ENCODE results near the gene TBX18. TPM values are rescaled to one million over a fixed set of nuclear protein-coding genes. Genes with fewer than 3 reads are reported as not detected.

Gene TBX18
- total RNA-seq, 4 donors from 2014 or later: 0.62 to 4.2 (median 2.7) TPM

DNA sequence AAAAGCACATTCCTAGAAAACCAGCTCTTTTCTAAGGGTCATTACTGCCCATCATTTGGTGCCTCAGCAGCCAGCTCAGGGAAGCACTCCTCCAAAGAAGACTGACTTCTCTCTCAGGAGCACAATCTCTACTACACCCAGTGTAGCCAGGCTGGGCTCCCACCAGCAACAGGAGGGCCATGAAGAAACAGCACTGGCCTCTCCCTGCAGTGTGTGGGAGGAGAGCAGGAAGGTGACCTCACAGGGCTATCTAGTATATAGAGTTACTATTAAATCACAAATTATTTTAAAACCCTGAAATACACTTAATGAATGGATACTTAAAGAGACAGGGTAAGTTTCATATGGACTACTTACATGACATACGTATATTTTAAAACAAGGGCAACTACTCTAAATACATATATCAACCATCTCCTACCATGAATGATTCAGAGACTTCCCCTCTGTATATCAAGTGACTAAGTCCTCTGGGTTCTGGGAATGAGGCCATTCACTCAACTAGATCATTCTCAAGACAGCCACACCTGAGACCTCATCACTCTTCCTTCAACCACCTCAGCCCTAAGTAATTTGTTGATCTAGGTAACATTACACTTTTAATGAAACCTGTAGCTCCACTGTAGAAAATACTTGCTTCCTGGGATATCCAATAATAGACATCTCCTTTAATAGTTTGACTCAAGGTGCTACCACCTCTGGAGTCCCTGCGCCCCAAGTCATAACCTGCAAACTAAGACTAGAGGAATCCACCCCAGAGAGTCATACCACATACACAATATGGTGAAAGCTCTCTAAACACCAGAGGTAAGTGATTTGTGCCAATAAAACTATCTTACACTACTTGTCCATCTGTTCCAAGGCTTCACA lies 25.2 kb downstream of the TBX18 start:
- no peaks in the 10 kb centered on the region for H3K9me3 ChIP-seq
- DNase-seq (ENCODE audit: low spot score in 2 of 2): no peak
- H3K27ac ChIP-seq: no peak overlapping the region
- no peak overlapping the region for H3K4me3 ChIP-seq
- no peaks in the 10 kb centered on the region for H3K4me1 ChIP-seq
- TF ChIP-seq POLR2A (IDR thresholded peaks at IDR 0.05) (no peak), EP300 (IDR thresholded peaks at IDR 0.05) (no peak), POLR2AphosphoS5 (IDR thresholded peaks at IDR 0.05) (no peak)
- TF ChIP-seq, protein P1, sequence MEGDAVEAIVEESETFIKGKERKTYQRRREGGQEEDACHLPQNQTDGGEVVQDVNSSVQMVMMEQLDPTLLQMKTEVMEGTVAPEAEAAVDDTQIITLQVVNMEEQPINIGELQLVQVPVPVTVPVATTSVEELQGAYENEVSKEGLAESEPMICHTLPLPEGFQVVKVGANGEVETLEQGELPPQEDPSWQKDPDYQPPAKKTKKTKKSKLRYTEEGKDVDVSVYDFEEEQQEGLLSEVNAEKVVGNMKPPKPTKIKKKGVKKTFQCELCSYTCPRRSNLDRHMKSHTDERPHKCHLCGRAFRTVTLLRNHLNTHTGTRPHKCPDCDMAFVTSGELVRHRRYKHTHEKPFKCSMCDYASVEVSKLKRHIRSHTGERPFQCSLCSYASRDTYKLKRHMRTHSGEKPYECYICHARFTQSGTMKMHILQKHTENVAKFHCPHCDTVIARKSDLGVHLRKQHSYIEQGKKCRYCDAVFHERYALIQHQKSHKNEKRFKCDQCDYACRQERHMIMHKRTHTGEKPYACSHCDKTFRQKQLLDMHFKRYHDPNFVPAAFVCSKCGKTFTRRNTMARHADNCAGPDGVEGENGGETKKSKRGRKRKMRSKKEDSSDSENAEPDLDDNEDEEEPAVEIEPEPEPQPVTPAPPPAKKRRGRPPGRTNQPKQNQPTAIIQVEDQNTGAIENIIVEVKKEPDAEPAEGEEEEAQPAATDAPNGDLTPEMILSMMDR (IDR thresholded peaks at IDR 0.05): no peak
- H3K27me3 ChIP-seq: no peaks in the 10 kb centered on the region
- peaks cover 9% of the 10 kb centered on the region for H3K36me3 ChIP-seq
- 94% methylated on average over 2 of the region's 2 CpGs for WGBS

DNA sequence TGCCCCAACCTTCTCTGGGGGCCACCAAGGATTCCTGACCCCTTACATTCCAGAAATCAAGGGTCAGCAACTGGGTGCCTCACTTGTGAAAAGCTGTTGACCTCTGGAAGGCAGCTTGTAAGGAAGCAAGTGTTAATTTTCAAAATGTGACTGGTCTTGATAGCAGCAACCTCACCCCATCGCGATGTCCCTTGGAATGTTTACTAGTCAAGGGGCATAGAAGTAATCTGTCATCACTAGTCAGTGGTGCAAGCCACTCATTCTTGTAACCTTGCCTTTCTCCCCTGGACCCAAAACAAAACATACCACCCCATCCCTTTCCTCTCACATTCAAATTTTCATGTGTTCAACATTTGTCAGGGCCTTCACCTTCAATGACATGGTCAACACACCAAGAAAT lies 30.5 kb downstream of the TBX18 start:
- Histone ChIP-seq H3K27ac (no peak overlapping the region), H3K4me3 (no peak overlapping the region), H3K27me3 (no peaks in the 10 kb centered on the region), H3K36me3 (peaks cover 6% of the 10 kb centered on the region), H3K9me3 (no peaks in the 10 kb centered on the region), H3K4me1 (no peaks in the 10 kb centered on the region)
- no peak for TF ChIP-seq POLR2A (IDR thresholded peaks at IDR 0.05)
- TF ChIP-seq EP300 (IDR thresholded peaks at IDR 0.05): no peak
- TF ChIP-seq, protein P1 (IDR thresholded peaks at IDR 0.05): no peak
- TF ChIP-seq POLR2AphosphoS5 (IDR thresholded peaks at IDR 0.05): no peak
- 85% methylated on average over 2 of the region's 2 CpGs for WGBS
- DNase-seq (ENCODE audit: low spot score in 2 of 2): no peak

GRCh38 chr6:84731901-84732300 lies 32.5 kb downstream of the TBX18 start:
- no peak overlapping the region for H3K4me3 ChIP-seq
- H3K9me3 ChIP-seq: no peaks in the 10 kb centered on the region
- no peaks in the 10 kb centered on the region for H3K36me3 ChIP-seq
- no peak overlapping the region for H3K27ac ChIP-seq
- DNase-seq (ENCODE audit: low spot score in 2 of 2): no peak
- H3K27me3 ChIP-seq: no peaks in the 10 kb centered on the region
- H3K4me1 ChIP-seq: no peaks in the 10 kb centered on the region
- no peak for TF ChIP-seq POLR2AphosphoS5 (IDR thresholded peaks at IDR 0.05)
- no peak for TF ChIP-seq EP300 (IDR thresholded peaks at IDR 0.05)
- TF ChIP-seq, protein P1 (IDR thresholded peaks at IDR 0.05): no peak

DNA sequence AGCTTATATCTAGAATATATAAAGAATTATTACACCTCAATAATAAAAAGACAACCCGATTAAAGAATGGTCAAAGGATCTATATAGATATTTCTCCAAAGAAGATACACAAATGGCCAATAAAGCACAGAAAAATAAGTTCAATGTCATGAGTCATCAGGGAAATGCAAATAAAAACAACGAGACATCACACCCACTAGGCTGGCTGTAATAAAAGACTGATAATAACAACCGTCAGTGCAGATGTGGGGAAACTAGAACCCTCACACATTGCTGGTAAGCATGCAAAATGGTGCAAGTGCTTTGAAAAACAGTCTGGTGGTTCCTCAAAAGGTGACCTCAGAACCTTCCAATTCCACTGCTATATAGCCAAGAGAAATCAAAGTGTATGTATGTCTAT lies 33.0 kb downstream of the TBX18 start:
- H3K4me1 ChIP-seq: no peaks in the 10 kb centered on the region
- no peaks in the 10 kb centered on the region for H3K36me3 ChIP-seq
- no peak for TF ChIP-seq POLR2AphosphoS5 (IDR thresholded peaks at IDR 0.05)
- TF ChIP-seq POLR2A (IDR thresholded peaks at IDR 0.05): no peak
- TF ChIP-seq, protein P1 (IDR thresholded peaks at IDR 0.05): no peak
- no peak for TF ChIP-seq EP300 (IDR thresholded peaks at IDR 0.05)
- H3K4me3 ChIP-seq: no peak overlapping the region
- no peak for DNase-seq (ENCODE audit: low spot score in 2 of 2)
- no peaks in the 10 kb centered on the region for H3K27me3 ChIP-seq
- H3K9me3 ChIP-seq: no peaks in the 10 kb centered on the region
- 81% methylated on average over 3 of the region's 3 CpGs for WGBS
- no peak overlapping the region for H3K27ac ChIP-seq

- no peaks in the 10 kb centered on the region for H3K4me1 ChIP-seq
- H3K27ac ChIP-seq: no peak overlapping the region
- no peak overlapping the region for H3K4me3 ChIP-seq
- no peaks in the 10 kb centered on the region for H3K27me3 ChIP-seq
- H3K9me3 ChIP-seq: no peaks in the 10 kb centered on the region
- no peak for TF ChIP-seq POLR2A (IDR thresholded peaks at IDR 0.05)
- TF ChIP-seq, protein P1 (IDR thresholded peaks at IDR 0.05): no peak
- TF ChIP-seq EP300 (IDR thresholded peaks at IDR 0.05): no peak
- TF ChIP-seq POLR2AphosphoS5 (IDR thresholded peaks at IDR 0.05): no peak
- no peak for DNase-seq (ENCODE audit: low spot score in 2 of 2)
- H3K36me3 ChIP-seq: no peaks in the 10 kb centered on the region
These were observed 35.8 kb downstream of the TBX18 start for GRCh38 chr6:84728602-84729001.

All from suprapubic skin (tissue), 4 donors.